Activated CD4-positive, alpha-beta T cell treated with anti-CD3 and anti-CD28 coated beads for 24 hours (primary cell): Measurements from ENCODE around the gene QSOX1.
A peak's percentile ranks its signal among the peaks of the same experiment; 100 is the strongest.

Source experiments
- DNase-seq, 2 donors: peaks; one replicate each; pipeline ENCODE4 v3.0.0-alpha.2; 2020; ENCODE audit warnings: low read depth in 2 of 2

Gene QSOX1

GRCh38 chr1:180169640-180170195 is 15.0 kb downstream of the QSOX1 start:
- no peak for DNase-seq

GRCh38 chr1:180170546-180171151 is 16.0 kb downstream of the QSOX1 start:
- DNase-seq, result no peak

- DNase-seq, result no peak
These were observed 17.0 kb downstream of the QSOX1 start for GRCh38 chr1:180171691-180172090.

GRCh38 chr1:180173451-180173850 is 18.8 kb downstream of the QSOX1 start:
- DNase-seq, result no peak

GRCh38 chr1:180173952-180174351 is 19.3 kb downstream of the QSOX1 start:
- no peak for DNase-seq

GRCh38 chr1:180175291-180175690 is 20.6 kb downstream of the QSOX1 start:
- no peak for DNase-seq

GRCh38 chr1:180175806-180176205 is 21.1 kb downstream of the QSOX1 start:
- no peak for DNase-seq

GRCh38 chr1:180176965-180177364 is 22.3 kb downstream of the QSOX1 start:
- DNase-seq, result no peak

- no peak for DNase-seq
These were observed 23.3 kb downstream of the QSOX1 start for GRCh38 chr1:180177931-180178330.

- peak; percentile 59 to 60 for DNase-seq
These were observed 24.0 kb downstream of the QSOX1 start for GRCh38 chr1:180178511-180179161.

- DNase-seq, result no peak
These were observed 24.7 kb downstream of the QSOX1 start for GRCh38 chr1:180179162-180179957.

- no peak for DNase-seq
These were observed 26.4 kb downstream of the QSOX1 start for GRCh38 chr1:180181048-180181447.

- no peak for DNase-seq
These were observed 27.4 kb downstream of the QSOX1 start for GRCh38 chr1:180181996-180182642.

GRCh38 chr1:180182643-180183311 is 28.1 kb downstream of the QSOX1 start:
- DNase-seq, result no peak

- DNase-seq, result no peak
These were observed 28.8 kb downstream of the QSOX1 start for GRCh38 chr1:180183426-180183825.

GRCh38 chr1:180184041-180184440 is 29.4 kb downstream of the QSOX1 start:
- DNase-seq, result no peak

GRCh38 chr1:180185281-180185680 is 30.6 kb downstream of the QSOX1 start:
- DNase-seq, result no peak

- no peak for DNase-seq
These were observed 31.4 kb downstream of the QSOX1 start for GRCh38 chr1:180185971-180186645.

- no peak for DNase-seq
These were observed 32.2 kb downstream of the QSOX1 start for GRCh38 chr1:180186831-180187230.

- no peak for DNase-seq
These were observed 33.0 kb downstream of the QSOX1 start for GRCh38 chr1:180187626-180188025.

GRCh38 chr1:180188091-180188506 is 33.4 kb downstream of the QSOX1 start:
- no peak for DNase-seq
